SJCRH30 (cell line): ENCODE measurements around the gene KRTAP10-9. TPM values are rescaled to one million over a fixed set of nuclear protein-coding genes. Genes with fewer than 3 reads are reported as not detected.
"Not testable (repeated sequence)": the region's sequence is repeated elsewhere in the genome, so short reads cannot be mapped to it uniquely, and the experiment has no call there.

ENCODE experiments used
- DNase-seq, 2 experiments: peaks; one replicate each; pipeline ENCODE4 v3.0.0-alpha.2; 2015 to 2020
- H3K27ac ChIP-seq: fragments of 250-450 bp; sonication (Bioruptor Pico); 2 replicates; pipeline ENCODE4 v1.5.1; 2020; ENCODE audit warnings: mild to moderate bottlenecking, moderate library complexity
- H3K27me3 ChIP-seq: fragments of 250-450 bp; sonication (Bioruptor Pico); 2 replicates; pipeline ENCODE4 v1.5.1; 2020; ENCODE audit warnings: mild to moderate bottlenecking, moderate library complexity
- H3K36me3 ChIP-seq: fragments of 250-450 bp; sonication (Bioruptor Pico); 2 replicates; pipeline ENCODE4 v1.5.1; 2020; ENCODE audit warnings: mild to moderate bottlenecking, moderate library complexity
- H3K4me1 ChIP-seq: fragments of 250-450 bp; sonication (Bioruptor Pico); 2 replicates; pipeline ENCODE4 v1.5.1; 2020; ENCODE audit warnings: mild to moderate bottlenecking, moderate library complexity
- H3K4me3 ChIP-seq: fragments of 250-450 bp; sonication (Bioruptor Pico); 2 replicates; pipeline ENCODE4 v1.5.1; 2020; ENCODE audit warnings: mild to moderate bottlenecking, moderate library complexity
- H3K9me3 ChIP-seq: fragments of 250-450 bp; sonication (Bioruptor Pico); replicated peaks from 2 replicates; pipeline ENCODE4 v1.5.1; 2020; ENCODE audit warnings: mild to moderate bottlenecking, moderate library complexity
- total RNA-seq: library from RNA; depleted of rRNA; stranded (reverse); fragments of >200 nt; shearing (Covaris generic); gene quantifications from 2 replicates; pipeline ENCODE4 v1.2.3, GENCODE V29; 2014

Gene KRTAP10-9
- total RNA-seq, 1 experiment from 2014 or later, result not detected

- not testable (repeated sequence) for H3K4me1 ChIP-seq, H3K9me3 ChIP-seq, H3K27me3 ChIP-seq, H3K4me3 ChIP-seq, H3K27ac ChIP-seq, H3K36me3 ChIP-seq, DNase-seq
Measured at GRCh38 chr21:44590897-44591800, 35.7 kb upstream of the KRTAP10-9 start.

- H3K4me3 ChIP-seq, H3K9me3 ChIP-seq, H3K4me1 ChIP-seq, H3K27ac ChIP-seq, H3K27me3 ChIP-seq, DNase-seq, H3K36me3 ChIP-seq: not testable (repeated sequence)
Measured at GRCh38 chr21:44591801-44592130, 35.1 kb upstream of the KRTAP10-9 start.

- Histone ChIP-seq H3K9me3 (no peaks in the 10 kb centered on the region), H3K27ac (no peak within 1 kb of the TSS), H3K27me3 (no peaks in the 10 kb centered on the region), H3K4me1 (peaks cover 6% of the 10 kb centered on the region), H3K36me3 (no peaks in the 10 kb centered on the region), H3K4me3 (no peak within 1 kb of the TSS)
- DNase-seq, result no peak
Measured at GRCh38 chr21:44592446-44593311, 34.2 kb upstream of the KRTAP10-9 start, which contains the start of gene KRTAP10-6. Gene KRTAP10-6 (minus strand): TSS chr21:44592505. CDS start chr21:44592484, 21 bp downstream.

DNA sequence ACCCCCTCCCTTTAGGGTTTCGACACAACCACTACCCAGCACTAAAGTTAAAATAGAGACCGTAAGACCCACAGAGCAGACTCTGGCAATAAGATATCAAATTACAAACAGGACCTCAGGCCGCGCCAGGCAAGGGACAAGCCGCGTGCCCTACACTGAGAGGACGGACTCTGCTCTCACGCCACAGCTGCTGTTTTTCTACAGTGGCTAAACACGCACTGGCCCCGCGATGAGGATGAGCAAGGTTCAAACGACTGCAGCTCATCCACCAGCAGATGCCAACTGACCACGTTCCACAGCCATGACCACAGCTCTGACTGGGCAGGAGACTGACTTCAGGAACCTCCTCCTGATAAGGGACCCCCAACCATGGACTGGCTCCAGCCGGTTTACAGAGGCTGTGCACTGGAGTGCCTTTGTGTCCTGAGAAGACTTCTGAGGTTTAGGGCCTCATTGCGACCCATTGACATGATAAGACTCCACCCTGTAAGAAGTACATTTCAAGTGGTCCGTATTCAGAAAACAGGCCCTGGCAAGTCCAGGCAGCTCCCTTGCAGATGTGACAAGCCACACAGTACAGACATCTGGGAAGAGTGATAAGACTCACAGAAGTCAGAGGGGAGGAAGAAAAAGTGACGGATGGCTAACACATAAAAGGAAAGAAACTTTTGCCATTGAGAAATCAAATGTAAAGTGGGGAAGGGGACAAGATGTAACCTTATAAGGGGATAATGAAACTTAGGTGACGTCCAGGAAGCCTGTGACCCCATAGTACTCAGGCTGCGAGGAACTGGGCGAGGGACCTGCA, 33.1 kb upstream of the KRTAP10-9 start:
- peak; percentile 23 to 41 for DNase-seq
- Histone ChIP-seq H3K4me3 (no peak overlapping the region), H3K4me1 (peaks cover 6% of the 10 kb centered on the region), H3K27me3 (no peaks in the 10 kb centered on the region), H3K36me3 (no peaks in the 10 kb centered on the region), H3K9me3 (no peaks in the 10 kb centered on the region), H3K27ac (no peak overlapping the region)

DNA sequence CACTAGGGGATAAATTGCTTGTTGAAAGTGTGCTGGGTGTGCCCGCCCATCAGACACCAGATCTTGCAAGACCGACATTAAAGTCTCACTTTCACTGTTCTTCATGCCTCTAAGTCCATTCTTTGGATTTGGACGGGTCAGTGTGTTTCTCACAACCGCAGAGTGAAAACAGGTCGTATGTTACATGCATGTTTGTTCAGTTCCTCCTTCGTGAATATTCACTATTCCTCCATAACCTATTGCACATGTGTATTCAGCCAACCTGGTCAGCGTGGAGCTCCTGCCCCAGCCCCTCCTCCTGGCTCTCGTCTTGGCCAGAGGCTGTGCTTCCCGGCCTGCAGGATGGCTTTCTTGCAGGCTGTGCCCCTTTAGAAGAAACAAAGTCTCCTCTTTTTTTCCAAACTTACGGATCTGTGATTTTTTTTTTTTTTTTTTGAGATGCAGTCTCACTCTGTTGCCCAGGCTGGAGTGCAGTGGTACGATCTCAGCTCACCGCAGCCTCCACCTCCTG, 32.4 kb upstream of the KRTAP10-9 start:
- no peak overlapping the region for H3K4me3 ChIP-seq
- DNase-seq, result no peak
- no peaks in the 10 kb centered on the region for H3K9me3 ChIP-seq
- peaks cover 6% of the 10 kb centered on the region for H3K4me1 ChIP-seq
- no peaks in the 10 kb centered on the region for H3K36me3 ChIP-seq
- no peak overlapping the region for H3K27ac ChIP-seq
- H3K27me3 ChIP-seq, result no peaks in the 10 kb centered on the region

GRCh38 chr21:44595524-44595923, 31.4 kb upstream of the KRTAP10-9 start:
- Histone ChIP-seq H3K27me3 (no peaks in the 10 kb centered on the region), H3K9me3 (no peaks in the 10 kb centered on the region), H3K36me3 (no peaks in the 10 kb centered on the region), H3K27ac (no peak overlapping the region), H3K4me1 (peaks cover 6% of the 10 kb centered on the region), H3K4me3 (no peak overlapping the region)
- no peak for DNase-seq

GRCh38 chr21:44596068-44596725, 30.7 kb upstream of the KRTAP10-9 start:
- Histone ChIP-seq H3K27me3 (no peaks in the 10 kb centered on the region), H3K27ac (no peak overlapping the region), H3K4me1 (peaks cover 6% of the 10 kb centered on the region), H3K4me3 (no peak overlapping the region), H3K36me3 (no peaks in the 10 kb centered on the region), H3K9me3 (no peaks in the 10 kb centered on the region)
- DNase-seq, result no peak

- Histone ChIP-seq H3K36me3 (no peaks in the 10 kb centered on the region), H3K27ac (no peak overlapping the region)
Measured at GRCh38 chr21:44598061-44598460, 28.8 kb upstream of the KRTAP10-9 start.

GRCh38 chr21:44599264-44600029, 27.4 kb upstream of the KRTAP10-9 start:
- H3K27me3 ChIP-seq, result no peaks in the 10 kb centered on the region
- no peak overlapping the region for H3K4me3 ChIP-seq
- no peak overlapping the region for H3K27ac ChIP-seq
- H3K9me3 ChIP-seq, result no peaks in the 10 kb centered on the region
- H3K36me3 ChIP-seq, result no peaks in the 10 kb centered on the region
- no peak for DNase-seq
- no peaks in the 10 kb centered on the region for H3K4me1 ChIP-seq

More at GRCh38 chr21:44598061-44598460, 28.8 kb upstream of the KRTAP10-9 start:
- Histone ChIP-seq H3K27me3 (no peaks in the 10 kb centered on the region), H3K4me1 (peaks cover 6% of the 10 kb centered on the region), H3K9me3 (no peaks in the 10 kb centered on the region), H3K4me3 (no peak overlapping the region)
- no peak for DNase-seq

DNA sequence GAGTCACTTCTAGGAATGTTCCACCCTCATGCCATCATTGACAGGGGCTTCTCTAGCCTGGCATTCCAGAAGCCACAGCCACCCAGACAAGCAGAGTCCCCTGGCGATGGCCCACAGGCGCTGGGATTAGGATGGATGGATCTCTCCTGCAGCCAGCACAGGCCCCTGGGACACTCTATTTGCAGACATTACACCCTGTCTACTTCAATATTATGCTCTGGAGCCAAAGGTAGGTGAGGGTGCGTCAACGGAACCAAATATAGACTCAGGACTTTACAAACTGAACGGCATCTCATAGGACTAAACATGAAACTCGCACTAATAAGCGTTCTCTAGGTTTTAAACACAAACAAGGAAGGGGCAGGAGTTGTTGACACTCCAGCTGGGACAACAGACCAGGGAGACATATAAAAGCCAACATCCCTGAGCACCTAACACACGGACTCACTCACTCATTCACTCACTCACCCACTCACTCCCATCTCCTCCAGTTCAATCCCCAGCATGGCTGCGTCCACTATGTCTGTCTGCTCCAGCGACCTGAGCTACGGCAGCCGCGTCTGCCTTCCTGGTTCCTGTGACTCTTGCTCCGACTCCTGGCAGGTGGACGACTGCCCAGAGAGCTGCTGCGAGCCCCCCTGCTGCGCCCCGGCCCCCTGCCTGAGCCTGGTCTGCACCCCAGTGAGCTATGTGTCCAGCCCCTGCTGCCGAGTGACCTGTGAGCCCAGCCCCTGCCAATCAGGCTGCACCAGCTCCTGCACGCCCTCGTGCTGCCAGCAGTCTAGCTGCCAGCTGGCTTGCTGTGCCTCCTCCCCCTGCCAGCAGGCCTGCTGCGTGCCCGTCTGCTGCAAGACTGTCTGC, 26.5 kb upstream of the KRTAP10-9 start, which contains the start of gene KRTAP10-7:
Gene KRTAP10-7 (plus strand): TSS at position 480 of the 861 bp plus-strand sequence. CDS start 25 bp downstream, at position 505.
- DNase-seq, H3K4me1 ChIP-seq, H3K27ac ChIP-seq, H3K36me3 ChIP-seq, H3K4me3 ChIP-seq, H3K9me3 ChIP-seq, H3K27me3 ChIP-seq: not testable (repeated sequence)

DNA sequence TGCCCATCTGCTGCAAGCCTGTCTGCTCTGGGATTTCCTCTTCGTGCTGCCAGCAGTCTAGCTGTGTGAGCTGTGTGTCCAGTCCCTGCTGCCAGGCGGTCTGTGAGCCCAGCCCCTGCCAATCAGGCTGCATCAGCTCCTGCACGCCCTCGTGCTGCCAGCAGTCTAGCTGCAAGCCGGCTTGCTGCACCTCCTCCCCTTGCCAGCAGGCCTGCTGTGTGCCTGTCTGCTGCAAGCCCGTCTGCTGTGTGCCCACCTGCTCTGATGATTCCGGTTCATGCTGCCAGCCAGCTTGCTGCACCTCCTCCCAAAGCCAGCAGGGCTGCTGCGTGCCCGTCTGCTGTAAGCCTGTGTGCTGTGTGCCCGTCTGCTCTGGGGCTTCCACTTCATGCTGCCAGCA, 25.8 kb upstream of the KRTAP10-9 start:
- not testable (repeated sequence) for H3K4me1 ChIP-seq, H3K9me3 ChIP-seq, H3K27ac ChIP-seq, DNase-seq, H3K4me3 ChIP-seq, H3K36me3 ChIP-seq, H3K27me3 ChIP-seq

GRCh38 chr21:44601596-44602462, 25.1 kb upstream of the KRTAP10-9 start:
- H3K36me3 ChIP-seq, result no peaks in the 10 kb centered on the region

More at GRCh38 chr21:44601596-44602462, 25.1 kb upstream of the KRTAP10-9 start:
- Histone ChIP-seq H3K27ac (no peak overlapping the region), H3K27me3 (no peaks in the 10 kb centered on the region), H3K9me3 (no peaks in the 10 kb centered on the region), H3K4me1 (no peaks in the 10 kb centered on the region), H3K4me3 (no peak overlapping the region)
- DNase-seq, result no peak
